Measurements from ENCODE around the gene SKP1. TPM values are rescaled to one million over a fixed set of nuclear protein-coding genes. Genes with fewer than 3 reads are reported as not detected.

The SKP1 gene
- total RNA-seq, 1 donor, result 349 TPM

GRCh38 chr5:134138416-134139376, 38.1 kb downstream of the SKP1 start:
- H3K4me3 ChIP-seq (ENCODE audit: low read depth, low read length), result no peak overlapping the region
- DNase-seq (ENCODE audit: low read depth), result no peak
- TF ChIP-seq CTCF (IDR thresholded peaks at IDR 0.05; ENCODE audit: insufficient read depth, low read length), result no peak

GRCh38 chr5:134136771-134137170, 40.0 kb downstream of the SKP1 start:
- DNase-seq (ENCODE audit: low read depth), result no peak
- no peak for TF ChIP-seq CTCF (IDR thresholded peaks at IDR 0.05; ENCODE audit: insufficient read depth, low read length)
- H3K4me3 ChIP-seq (ENCODE audit: low read depth, low read length), result no peak overlapping the region

GRCh38 chr5:134136221-134136631, 40.5 kb downstream of the SKP1 start:
- DNase-seq (ENCODE audit: low read depth), result no peak
- no peak for TF ChIP-seq CTCF (IDR thresholded peaks at IDR 0.05; ENCODE audit: insufficient read depth, low read length)
- H3K4me3 ChIP-seq (ENCODE audit: low read depth, low read length), result no peak overlapping the region

DNA sequence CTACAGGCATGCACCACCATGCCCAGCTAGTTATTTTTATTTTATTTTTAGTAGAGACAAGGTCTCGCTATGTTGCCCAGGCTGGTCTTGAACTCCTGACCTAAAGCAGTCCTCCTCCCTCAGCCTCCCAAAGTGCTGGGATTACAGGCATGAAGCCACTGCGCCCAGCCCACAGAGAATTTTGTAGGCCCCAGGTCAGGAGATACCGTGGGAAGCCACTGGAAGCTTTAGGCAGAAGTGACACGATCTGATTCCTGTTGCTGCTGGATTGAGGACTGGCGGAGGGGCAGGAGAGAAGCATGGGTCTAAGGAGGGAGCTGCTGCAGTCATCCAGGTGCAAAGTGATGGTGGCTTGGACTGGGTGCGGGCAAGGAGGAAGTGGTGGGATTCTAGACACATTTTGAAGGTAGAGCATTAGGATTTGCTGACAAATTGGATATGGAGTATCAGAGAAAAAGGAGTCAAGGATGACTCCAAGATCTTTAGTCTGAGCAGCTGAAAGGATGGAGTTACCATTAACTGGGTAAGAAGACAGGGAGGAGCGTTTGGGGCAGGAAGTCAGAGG, 41.6 kb downstream of the SKP1 start:
- DNase-seq (ENCODE audit: low read depth), result no peak
- no peak for TF ChIP-seq CTCF (IDR thresholded peaks at IDR 0.05; ENCODE audit: insufficient read depth, low read length)
- no peak overlapping the region for H3K4me3 ChIP-seq (ENCODE audit: low read depth, low read length)

DNA sequence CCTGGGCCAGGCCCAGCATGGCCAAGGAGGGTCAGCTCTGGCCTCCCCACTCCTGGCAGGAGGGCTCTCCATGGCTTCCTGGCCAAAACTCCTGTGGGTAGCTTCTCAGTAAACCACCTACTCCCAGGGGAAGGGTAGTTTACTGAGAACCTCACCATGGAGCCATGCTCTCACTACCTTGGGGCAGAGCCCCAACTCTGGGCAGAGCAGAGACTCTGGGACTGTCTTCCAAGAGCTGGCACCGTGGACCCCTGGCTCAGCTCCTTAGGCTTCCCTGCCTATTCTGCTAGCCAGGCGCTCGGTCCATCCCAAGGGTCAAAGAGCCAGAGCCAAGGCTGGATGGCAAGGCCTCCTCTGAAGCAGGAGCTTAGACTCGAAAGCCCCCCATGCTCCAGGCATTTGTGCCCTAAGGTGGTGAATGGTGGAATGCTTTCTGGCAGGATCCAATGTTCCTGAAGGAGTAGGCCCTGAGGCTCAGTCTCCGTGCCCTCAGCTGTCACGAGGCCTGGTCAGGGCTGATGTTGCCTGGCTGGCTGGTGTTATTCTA, 42.7 kb downstream of the SKP1 start:
- no peak overlapping the region for H3K4me3 ChIP-seq (ENCODE audit: low read depth, low read length)
- DNase-seq (ENCODE audit: low read depth), result no peak
- TF ChIP-seq CTCF (IDR thresholded peaks at IDR 0.05; ENCODE audit: insufficient read depth, low read length), result no peak

- no peak for DNase-seq (ENCODE audit: low read depth)
- H3K4me3 ChIP-seq (ENCODE audit: low read depth, low read length), result no peak overlapping the region
- no peak for TF ChIP-seq CTCF (IDR thresholded peaks at IDR 0.05; ENCODE audit: insufficient read depth, low read length)
These were observed 43.4 kb downstream of the SKP1 start for GRCh38 chr5:134133188-134133994.

All from fibroblast of the aortic adventitia (primary cell).